K562 (cell line): ENCODE measurements around the gene FUT2. TPM values are rescaled to one million over a fixed set of nuclear protein-coding genes. Genes with fewer than 3 reads are reported as not detected.

Source experiments
- CC2D1A ChIP-seq: fragments of 450-650 bp; IDR thresholded peaks from 2 replicates; pipeline ENCODE4 v1.6.1; 2017; ENCODE audit warnings: mild to moderate bottlenecking
- CREB1 ChIP-seq, 2 experiments: sonication (generic) in 1 of 2; formaldehyde crosslinking in 1 of 2; IDR thresholded peaks; 2 replicates each; pipeline versions ENCODE4 v1.6.1 to v1.8.0; 2012 to 2022; ENCODE audit warnings: inconsistent platforms in 1 of 2, mild to moderate bottlenecking in 1 of 2, missing genetic modification reagents in 1 of 2, moderate library complexity in 1 of 2
- HIVEP1 ChIP-seq: fragments of 250-450 bp; sonication (Bioruptor Pico); IDR thresholded peaks from 2 replicates; pipeline ENCODE4 v1.4.0; 2020; ENCODE audit warnings: mild to moderate bottlenecking
- KAT7 ChIP-seq: sonication (generic); formaldehyde crosslinking; IDR thresholded peaks from 2 replicates; pipeline ENCODE4 v1.8.0; 2022; ENCODE audit warnings: missing genetic modification reagents, mild to moderate bottlenecking, borderline replicate concordance
- NR2C1 ChIP-seq, 2 experiments: fragments of 450-650 bp; IDR thresholded peaks; 2 replicates each; pipeline ENCODE4 v1.6.1; 2017; ENCODE audit warnings: mild to moderate bottlenecking in 2 of 2, antibody characterized with exemption in 1 of 2, inconsistent platforms in 1 of 2, missing compliant biosample characterization in 1 of 2, missing genetic modification characterization in 1 of 2
- POLR2AphosphoS5 ChIP-seq: IDR thresholded peaks from 2 replicates; pipeline ENCODE4 v1.6.1; 2011; ENCODE audit warnings: mild to moderate bottlenecking, low read depth, low read length, moderate library complexity; ENCODE audit not compliant: control insufficient read depth, insufficient read depth
- RBM34 ChIP-seq: fragments of 200-400 bp; formaldehyde crosslinking; IDR thresholded peaks from 2 replicates; pipeline ENCODE4 v1.6.1; 2018; ENCODE audit warnings: low read length, borderline replicate concordance; ENCODE audit not compliant: insufficient read depth
- RBM39 ChIP-seq: fragments of 200-400 bp; formaldehyde crosslinking; optimal IDR thresholded peaks from 2 replicates; pipeline ENCODE3; 2018; ENCODE audit warnings: low read depth, low read length
- SP1 ChIP-seq: sonication (generic); formaldehyde crosslinking; IDR thresholded peaks from 2 replicates; pipeline ENCODE4 v1.8.1; 2022; ENCODE audit warnings: mild to moderate bottlenecking, missing genetic modification reagents
- SREBF2 ChIP-seq: sonication (generic); formaldehyde crosslinking; IDR thresholded peaks from 2 replicates; pipeline ENCODE4 v1.4.0; 2020; ENCODE audit warnings: mild to moderate bottlenecking, missing genetic modification reagents
- SRSF1 ChIP-seq: fragments of 200-400 bp; formaldehyde crosslinking; IDR thresholded peaks from 2 replicates; pipeline ENCODE4 v1.6.1; 2017; ENCODE audit warnings: mild to moderate bottlenecking, low read depth, low read length, moderate library complexity
- TRIM24 ChIP-seq, 2 experiments: fragments of 450-650 bp; IDR thresholded peaks; 2 replicates each; pipeline ENCODE4 v1.6.1; 2016
- XRCC5 ChIP-seq: fragments of 200-400 bp; formaldehyde crosslinking; IDR thresholded peaks from 2 replicates; pipeline ENCODE4 v1.6.1; 2017; ENCODE audit warnings: low read depth, mild to moderate bottlenecking, low read length
- ZNF146 ChIP-seq: IDR thresholded peaks from one replicate; pipeline ENCODE4 v1.6.1; 2018; ENCODE audit warnings: missing compliant biosample characterization; ENCODE audit not compliant: unreplicated experiment
- ZNF316 ChIP-seq: fragments of 450-650 bp; IDR thresholded peaks from 2 replicates; pipeline ENCODE4 v1.6.1; 2016
- ZNF740 ChIP-seq, 3 experiments: fragments of 200-800 bp in 1 of 3; sonication (Bioruptor generic) in 1 of 3; sonication (generic) in 1 of 3; formaldehyde crosslinking in 1 of 3; IDR thresholded peaks; 2 replicates each; pipeline versions ENCODE4 v1.6.1 to v1.8.0; 2016 to 2022; ENCODE audit warnings: mild to moderate bottlenecking in 2 of 3, missing compliant biosample characterization in 2 of 3, missing genetic modification characterization in 2 of 3, missing genetic modification reagents in 1 of 3
- polyA plus RNA-seq, 8 experiments: library from polyadenylated mRNA; depleted of rRNA in 4 of 8; stranded (reverse) in 5 of 8; unstranded in 3 of 8; fragments of >200 nt; fragmentation: Nextera tagmentation in 2 of 8; fragmentation: Illumina TruSeq in 1 of 8; extraction: Ambion mirVana in 2 of 8; extraction: Trizol in 1 of 8; gene quantifications; 2 replicates each; pipeline versions ENCODE4 v1.2.1 to v1.2.3, GENCODE V29; 2011 to 2014; ENCODE audit warnings: inconsistent platforms in 1 of 8, missing spikeins in 1 of 8
- total RNA-seq, 7 experiments: library from RNA; depleted of rRNA in 6 of 7; stranded (reverse); fragments of >200 nt in 6 of 7; fragmentation: Illumina TruSeq in 2 of 7; extraction: Trizol in 2 of 7; gene quantifications; 2 replicates each; pipeline versions ENCODE4 v1.2.1 to v1.2.3, GENCODE V29; 2011 to 2021; ENCODE audit warnings: low replicate concordance in 1 of 7
- TF ChIP-seq, protein P1 (sequence below): fragments of 250-450 bp; sonication (Bioruptor Pico); IDR thresholded peaks from 2 replicates; pipeline ENCODE4 v1.4.0; 2020; ENCODE audit warnings: mild to moderate bottlenecking, moderate library complexity
- TF ChIP-seq, protein P2 (sequence below), 2 experiments: fragments of 150-350 bp in 1 of 2; IDR thresholded peaks; 2 replicates each; pipeline ENCODE4 v1.6.1; 2012 to 2016; ENCODE audit warnings: low read depth in 2 of 2, low read length in 2 of 2, mild to moderate bottlenecking in 1 of 2, moderate library complexity in 1 of 2

The FUT2 gene
- total and polyA plus RNA-seq, 9 of the 15 experiments (the other 6 are each of a cell fraction or from before 2014, with no cell fraction given), result 0.03 to 0.04 TPM; not detected in 7

DNA sequence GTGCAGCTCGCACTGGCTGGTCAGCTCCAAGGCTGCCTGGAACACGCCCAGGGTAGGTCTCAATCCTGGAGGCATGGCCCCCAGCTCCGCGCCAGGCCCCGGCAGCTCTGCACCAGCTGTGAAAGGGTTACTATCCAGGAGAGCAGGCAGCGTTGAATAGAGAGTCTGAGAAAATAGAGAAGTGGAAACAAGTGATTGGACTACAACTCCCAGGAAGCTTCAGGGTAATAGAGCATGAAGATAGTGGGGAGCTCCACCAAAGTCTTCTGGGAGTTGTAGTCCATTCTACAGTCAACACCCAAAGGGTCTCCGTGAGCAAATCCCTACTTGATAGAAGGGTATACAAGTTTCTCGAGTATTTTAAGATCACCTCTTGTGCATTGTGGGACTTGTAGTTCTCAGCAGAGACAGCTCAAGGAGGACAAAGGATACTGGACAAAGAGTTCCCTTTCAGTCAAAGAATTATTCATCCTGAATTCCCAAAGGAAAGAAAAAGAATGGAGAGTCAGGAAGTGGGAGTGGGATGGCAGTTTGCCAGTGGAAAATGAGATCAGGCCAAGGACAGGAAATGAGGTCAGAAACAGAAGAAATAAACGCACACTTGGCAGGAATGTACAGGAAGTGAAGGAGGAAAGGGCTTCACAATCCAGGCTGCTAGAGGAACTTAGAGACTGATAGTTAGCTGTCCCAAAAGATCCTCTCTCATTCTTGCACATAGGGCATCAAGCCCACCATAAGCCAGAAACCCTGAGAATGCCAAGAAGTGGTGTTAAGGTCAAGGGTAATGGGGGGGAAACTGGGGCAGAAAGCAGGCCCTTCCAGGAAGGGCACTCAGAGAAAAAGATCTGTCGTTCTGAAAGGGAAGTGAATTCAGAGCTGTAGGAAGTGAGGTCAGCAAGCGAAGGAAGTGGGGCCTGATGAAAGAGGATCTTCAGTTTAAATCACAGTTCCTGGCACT lies 29.3 kb downstream of the FUT2 start (continued):
- TF ChIP-seq, protein P1, sequence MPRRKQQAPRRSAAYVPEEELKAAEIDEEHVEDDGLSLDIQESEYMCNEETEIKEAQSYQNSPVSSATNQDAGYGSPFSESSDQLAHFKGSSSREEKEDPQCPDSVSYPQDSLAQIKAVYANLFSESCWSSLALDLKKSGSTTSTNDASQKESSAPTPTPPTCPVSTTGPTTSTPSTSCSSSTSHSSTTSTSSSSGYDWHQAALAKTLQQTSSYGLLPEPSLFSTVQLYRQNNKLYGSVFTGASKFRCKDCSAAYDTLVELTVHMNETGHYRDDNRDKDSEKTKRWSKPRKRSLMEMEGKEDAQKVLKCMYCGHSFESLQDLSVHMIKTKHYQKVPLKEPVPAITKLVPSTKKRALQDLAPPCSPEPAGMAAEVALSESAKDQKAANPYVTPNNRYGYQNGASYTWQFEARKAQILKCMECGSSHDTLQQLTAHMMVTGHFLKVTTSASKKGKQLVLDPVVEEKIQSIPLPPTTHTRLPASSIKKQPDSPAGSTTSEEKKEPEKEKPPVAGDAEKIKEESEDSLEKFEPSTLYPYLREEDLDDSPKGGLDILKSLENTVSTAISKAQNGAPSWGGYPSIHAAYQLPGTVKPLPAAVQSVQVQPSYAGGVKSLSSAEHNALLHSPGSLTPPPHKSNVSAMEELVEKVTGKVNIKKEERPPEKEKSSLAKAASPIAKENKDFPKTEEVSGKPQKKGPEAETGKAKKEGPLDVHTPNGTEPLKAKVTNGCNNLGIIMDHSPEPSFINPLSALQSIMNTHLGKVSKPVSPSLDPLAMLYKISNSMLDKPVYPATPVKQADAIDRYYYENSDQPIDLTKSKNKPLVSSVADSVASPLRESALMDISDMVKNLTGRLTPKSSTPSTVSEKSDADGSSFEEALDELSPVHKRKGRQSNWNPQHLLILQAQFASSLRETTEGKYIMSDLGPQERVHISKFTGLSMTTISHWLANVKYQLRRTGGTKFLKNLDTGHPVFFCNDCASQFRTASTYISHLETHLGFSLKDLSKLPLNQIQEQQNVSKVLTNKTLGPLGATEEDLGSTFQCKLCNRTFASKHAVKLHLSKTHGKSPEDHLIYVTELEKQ (CRISPR knock-in tag), result no peak
- no peak for TF ChIP-seq SREBF2 (CRISPR knock-in tag)
- no peak for TF ChIP-seq CC2D1A
- no peak for TF ChIP-seq POLR2AphosphoS5
- peak; percentile 73 for TF ChIP-seq CREB1 (IDR thresholded peaks at IDR 0.05)
- peak; percentile 66 for TF ChIP-seq CREB1 (CRISPR knock-in tag; IDR thresholded peaks at IDR 0.05)
- TF ChIP-seq HIVEP1 (CRISPR knock-in tag), result no peak
- no peak for TF ChIP-seq KAT7 (CRISPR knock-in tag)
- TF ChIP-seq ZNF316, result peak; percentile 69
- TF ChIP-seq, protein P2, sequence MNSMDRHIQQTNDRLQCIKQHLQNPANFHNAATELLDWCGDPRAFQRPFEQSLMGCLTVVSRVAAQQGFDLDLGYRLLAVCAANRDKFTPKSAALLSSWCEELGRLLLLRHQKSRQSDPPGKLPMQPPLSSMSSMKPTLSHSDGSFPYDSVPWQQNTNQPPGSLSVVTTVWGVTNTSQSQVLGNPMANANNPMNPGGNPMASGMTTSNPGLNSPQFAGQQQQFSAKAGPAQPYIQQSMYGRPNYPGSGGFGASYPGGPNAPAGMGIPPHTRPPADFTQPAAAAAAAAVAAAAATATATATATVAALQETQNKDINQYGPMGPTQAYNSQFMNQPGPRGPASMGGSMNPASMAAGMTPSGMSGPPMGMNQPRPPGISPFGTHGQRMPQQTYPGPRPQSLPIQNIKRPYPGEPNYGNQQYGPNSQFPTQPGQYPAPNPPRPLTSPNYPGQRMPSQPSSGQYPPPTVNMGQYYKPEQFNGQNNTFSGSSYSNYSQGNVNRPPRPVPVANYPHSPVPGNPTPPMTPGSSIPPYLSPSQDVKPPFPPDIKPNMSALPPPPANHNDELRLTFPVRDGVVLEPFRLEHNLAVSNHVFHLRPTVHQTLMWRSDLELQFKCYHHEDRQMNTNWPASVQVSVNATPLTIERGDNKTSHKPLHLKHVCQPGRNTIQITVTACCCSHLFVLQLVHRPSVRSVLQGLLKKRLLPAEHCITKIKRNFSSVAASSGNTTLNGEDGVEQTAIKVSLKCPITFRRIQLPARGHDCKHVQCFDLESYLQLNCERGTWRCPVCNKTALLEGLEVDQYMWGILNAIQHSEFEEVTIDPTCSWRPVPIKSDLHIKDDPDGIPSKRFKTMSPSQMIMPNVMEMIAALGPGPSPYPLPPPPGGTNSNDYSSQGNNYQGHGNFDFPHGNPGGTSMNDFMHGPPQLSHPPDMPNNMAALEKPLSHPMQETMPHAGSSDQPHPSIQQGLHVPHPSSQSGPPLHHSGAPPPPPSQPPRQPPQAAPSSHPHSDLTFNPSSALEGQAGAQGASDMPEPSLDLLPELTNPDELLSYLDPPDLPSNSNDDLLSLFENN (IDR thresholded peaks at IDR 0.05; ENCODE audit: low read depth in 2 of 2, low read length in 2 of 2), result 0 out of 4 replicates have a peak, but pooled peaks of 1 of the 2 experiments have one; percentile 6
- no peak for TF ChIP-seq RBM34
- no peak; a peak in 1 of 4 replicates for TF ChIP-seq TRIM24 (IDR thresholded peaks at IDR 0.05)
- TF ChIP-seq SRSF1, result no peak
- no peak for TF ChIP-seq XRCC5
- no peak for TF ChIP-seq RBM39
- TF ChIP-seq NR2C1 (IDR thresholded peaks at IDR 0.05), result no peak; the same call in 1 of the 2 replicates
- peak; percentile 55 for TF ChIP-seq NR2C1 (tag; IDR thresholded peaks at IDR 0.05)
- TF ChIP-seq ZNF146 (CRISPR knock-in tag), result no peak
- no peak; the same call in 1 of the 2 replicates for TF ChIP-seq ZNF740 (CRISPR knock-in tag; IDR thresholded peaks at IDR 0.05)
- no peak for TF ChIP-seq ZNF740 (tag; IDR thresholded peaks at IDR 0.05)
- no peak for TF ChIP-seq SP1 (CRISPR knock-in tag)
